Breast epithelium (tissue), 4 donors: ENCODE data around the gene CRLF2. TPM values are rescaled to one million over a fixed set of nuclear protein-coding genes. Genes with fewer than 3 reads are reported as not detected.
A peak's percentile ranks its signal among the peaks of the same experiment; 100 is the strongest.

Experiments
- DNase-seq, 2 donors: peaks; one replicate each; pipeline ENCODE4 v3.0.0-alpha.2; 2019; ENCODE audit warnings: low spot score in 2 of 2
- H3K27ac ChIP-seq, 2 donors: fragments of 200-600 bp; sonication (generic) in 1 of 2; one replicate each; pipeline ENCODE4 v1.5.1; 2016 to 2019; ENCODE audit warnings: mild to moderate bottlenecking in 1 of 2
- H3K27me3 ChIP-seq, 2 donors: fragments of 200-600 bp; sonication (generic) in 1 of 2; one replicate each; pipeline versions ENCODE4 v1.5.1 to v1.6.0; 2017 to 2019; ENCODE audit warnings: control low read depth in 1 of 2, mild to moderate bottlenecking in 1 of 2
- H3K36me3 ChIP-seq: fragments of 200-600 bp; one replicate; pipeline ENCODE4 v1.5.1; 2019
- H3K4me1 ChIP-seq, 2 donors: fragments of 200-600 bp; sonication (generic); one replicate each; pipeline ENCODE4 v1.5.1; 2016 to 2019; ENCODE audit warnings: control low read depth in 1 of 2
- H3K4me3 ChIP-seq, 3 donors: fragments of 200-600 bp; sonication (generic); 1 replicate in 2 of 3; 2 replicates in 1 of 3; pipeline ENCODE4 v1.5.1; 2016 to 2019; ENCODE audit warnings: mild to moderate bottlenecking in 3 of 3, moderate library complexity in 2 of 3
- H3K9me3 ChIP-seq, 2 donors: fragments of 200-600 bp; sonication (generic) in 1 of 2; one replicate each; pipeline ENCODE4 v1.5.1; 2016 to 2019; ENCODE audit warnings: control low read depth in 1 of 2
- POLR2A ChIP-seq: fragments of 450-650 bp; IDR thresholded peaks from one replicate; pipeline ENCODE4 v1.6.1; 2016; ENCODE audit warnings: antibody characterized with exemption, mild to moderate bottlenecking, moderate library complexity
- POLR2AphosphoS5 ChIP-seq, 3 donors: sonication (generic); formaldehyde crosslinking; IDR thresholded peaks; one replicate each; pipeline ENCODE4 v1.6.1; 2017; ENCODE audit warnings: antibody characterized with exemption in 3 of 3
- intact Hi-C: fragments of 100-400 bp; cut with DNase I; formaldehyde crosslinking; loops from one replicate; pipeline ENCODE4 v1.15.1; 2023; ENCODE audit warnings: low total_unique reads
- total RNA-seq, 3 donors: library from RNA; depleted of rRNA; stranded (reverse); fragments of >200 nt; gene quantifications; one replicate each; pipeline ENCODE4 v1.1.0, GENCODE V29; 2016
- TF ChIP-seq, protein P1 (sequence below), 3 donors: fragments of 450-650 bp; IDR thresholded peaks; one replicate each; pipeline ENCODE4 v1.5.1; 2016 to 2017; ENCODE audit warnings: antibody characterized with exemption in 3 of 3, mild to moderate bottlenecking in 3 of 3, moderate library complexity in 3 of 3

Gene CRLF2
- total RNA-seq, 3 donors from 2014 or later: 0.88 to 0.96 TPM; not detected in 1

DNA sequence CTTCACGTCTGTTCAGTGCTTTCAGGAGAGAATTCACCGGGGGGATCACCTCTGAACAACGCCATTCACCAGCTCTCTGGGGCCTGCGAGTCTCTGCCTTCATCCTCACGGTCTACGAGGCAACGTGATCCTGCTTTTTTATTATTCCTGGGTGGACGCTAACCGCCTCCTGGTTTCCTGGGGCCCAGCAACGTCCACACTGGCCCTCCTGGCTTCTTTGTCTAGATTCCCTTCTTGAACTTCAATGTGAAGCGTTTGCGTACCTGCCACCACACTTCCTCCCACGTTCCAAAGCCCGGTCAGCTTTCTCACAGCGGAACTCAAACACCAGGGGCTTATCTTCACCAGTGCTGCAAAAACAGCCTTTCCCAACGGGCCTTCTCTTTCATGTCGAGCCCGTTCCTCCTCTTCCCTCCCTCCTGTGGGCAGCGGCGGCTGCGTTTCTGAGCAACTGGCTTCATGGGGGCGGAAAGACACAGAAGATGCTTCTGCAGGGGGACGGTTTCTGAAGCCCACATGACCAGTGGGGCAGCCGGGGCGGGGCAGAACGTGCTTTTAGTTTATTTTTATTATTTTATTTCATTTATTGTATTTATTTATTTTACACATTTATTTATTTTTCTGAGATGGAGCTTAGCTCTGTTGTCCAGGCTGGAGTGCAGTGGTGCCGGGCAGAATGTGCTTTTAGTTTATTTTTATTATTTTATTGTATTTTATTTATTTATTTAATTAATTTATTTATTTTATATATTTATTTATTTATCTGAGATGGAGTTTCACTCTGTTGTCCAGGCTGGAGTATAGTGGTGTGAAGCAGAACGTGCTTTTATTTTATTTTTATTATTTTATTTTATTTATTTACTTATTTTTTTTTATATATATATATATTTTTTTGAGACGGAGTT is 64.6 kb downstream of the CRLF2 start:
- peak in 1 of 2 donors; percentile 51 for DNase-seq
- intact Hi-C loops: no loop called here

DNA sequence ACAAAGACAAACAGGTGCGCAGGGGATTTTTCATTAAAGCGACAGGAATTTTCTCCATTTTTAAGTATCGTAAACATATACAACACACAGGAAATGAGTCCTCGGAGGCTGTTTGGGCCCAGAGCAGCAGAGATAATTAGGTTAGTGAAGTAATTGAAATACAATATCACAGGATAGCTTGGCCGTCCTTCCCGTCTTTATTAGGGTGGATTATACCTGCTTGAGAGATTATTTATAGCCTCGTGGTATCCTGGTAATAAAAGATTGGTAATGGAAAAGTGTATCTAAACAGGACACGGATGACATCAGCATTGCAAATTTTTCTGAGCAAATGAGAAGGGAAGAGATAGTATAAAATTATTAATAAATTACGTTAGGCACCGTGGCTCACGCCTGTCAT is 68.2 kb downstream of the CRLF2 start:
- H3K9me3 ChIP-seq: no peaks in the 10 kb centered on the region
- no peaks in the 10 kb centered on the region for H3K4me1 ChIP-seq
- no peak for TF ChIP-seq POLR2AphosphoS5 (IDR thresholded peaks at IDR 0.05)
- TF ChIP-seq, protein P1, sequence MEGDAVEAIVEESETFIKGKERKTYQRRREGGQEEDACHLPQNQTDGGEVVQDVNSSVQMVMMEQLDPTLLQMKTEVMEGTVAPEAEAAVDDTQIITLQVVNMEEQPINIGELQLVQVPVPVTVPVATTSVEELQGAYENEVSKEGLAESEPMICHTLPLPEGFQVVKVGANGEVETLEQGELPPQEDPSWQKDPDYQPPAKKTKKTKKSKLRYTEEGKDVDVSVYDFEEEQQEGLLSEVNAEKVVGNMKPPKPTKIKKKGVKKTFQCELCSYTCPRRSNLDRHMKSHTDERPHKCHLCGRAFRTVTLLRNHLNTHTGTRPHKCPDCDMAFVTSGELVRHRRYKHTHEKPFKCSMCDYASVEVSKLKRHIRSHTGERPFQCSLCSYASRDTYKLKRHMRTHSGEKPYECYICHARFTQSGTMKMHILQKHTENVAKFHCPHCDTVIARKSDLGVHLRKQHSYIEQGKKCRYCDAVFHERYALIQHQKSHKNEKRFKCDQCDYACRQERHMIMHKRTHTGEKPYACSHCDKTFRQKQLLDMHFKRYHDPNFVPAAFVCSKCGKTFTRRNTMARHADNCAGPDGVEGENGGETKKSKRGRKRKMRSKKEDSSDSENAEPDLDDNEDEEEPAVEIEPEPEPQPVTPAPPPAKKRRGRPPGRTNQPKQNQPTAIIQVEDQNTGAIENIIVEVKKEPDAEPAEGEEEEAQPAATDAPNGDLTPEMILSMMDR (IDR thresholded peaks at IDR 0.05): no peak
- no peak for TF ChIP-seq POLR2A
- no peak overlapping the region for H3K27ac ChIP-seq
- no peak for DNase-seq
- no peaks in the 10 kb centered on the region for H3K36me3 ChIP-seq
- intact Hi-C loops: no loop called here
- no peak overlapping the region for H3K4me3 ChIP-seq
- peaks cover 0 to 21% of the 10 kb centered on the region in 2 donors for H3K27me3 ChIP-seq

More for the DNA sequence above, 64.6 kb downstream of the CRLF2 start:
- H3K36me3 ChIP-seq: no peaks in the 10 kb centered on the region
- peaks cover 0 to 25% of the 10 kb centered on the region in 2 donors for H3K27me3 ChIP-seq
- TF ChIP-seq, protein P1 (IDR thresholded peaks at IDR 0.05): no peak
- no peak for TF ChIP-seq POLR2A
- TF ChIP-seq POLR2AphosphoS5 (IDR thresholded peaks at IDR 0.05): no peak
- no peak overlapping the region for H3K27ac ChIP-seq
- no peaks in the 10 kb centered on the region for H3K9me3 ChIP-seq
- no peak overlapping the region for H3K4me3 ChIP-seq
- no peaks in the 10 kb centered on the region for H3K4me1 ChIP-seq

Other genes starting within 250 kb of the CRLF2 start
- gene CSF2RA, start 56.2 kb upstream of the CRLF2 start, total RNA-seq: 10 to 100 TPM in 2 of 3 donors, 1 to 10 TPM in 1; 7.3 to 49.3 (median 11.8) TPM
- gene IL3RA, start 124.1 kb upstream of the CRLF2 start, total RNA-seq: 1 to 10 TPM; 2.9 to 7.5 (median 7.4) TPM
- 100 to 1,000 TPM; 306 to 401 (median 351) TPM for gene SLC25A6, start 179.5 kb upstream of the CRLF2 start, total RNA-seq
- gene ASMTL, start 240.3 kb upstream of the CRLF2 start, total RNA-seq: 10 to 100 TPM; 22.8 to 29.1 (median 28.2) TPM